H1 (cell line): ENCODE results near the gene TCERG1. TPM values are rescaled to one million over a fixed set of nuclear protein-coding genes. Genes with fewer than 3 reads are reported as not detected.
A peak's percentile ranks its signal among the peaks of the same experiment; 100 is the strongest.

Source experiments
- CTCF ChIA-PET: fragments of 300-600 bp; sonication (Branson Sonifier 250); formaldehyde crosslinking; loops from one replicate; lab custom pipeline; 2021; ENCODE audit not compliant: partially characterized antibody; lab: Charles Lee
- POLR2A ChIA-PET: fragments of 300-600 bp; sonication (Branson Sonifier 250); formaldehyde crosslinking; loops from one replicate; lab custom pipeline; 2021; ENCODE audit warnings: inconsistent platforms; ENCODE audit not compliant: partially characterized antibody; lab: Charles Lee
- DNase-seq, 2 experiments: peaks; one replicate each; pipeline versions ENCODE4 v3.0.0 to v3.0.0-alpha.2; 2010 to 2022; ENCODE audit warnings: low spot score in 2 of 2, low read depth in 1 of 2, mixed read lengths in 1 of 2
- FAIRE-seq: peaks from 2 replicates; lab custom pipeline; 2011; peaks lifted over from hg19 to GRCh38; lab: Jason Lieb, UNC
- H2AFZ ChIP-seq: 2 replicates; pipeline ENCODE4 v1.8.1; 2012; ENCODE audit warnings: low read length, inconsistent platforms
- H2AK5ac ChIP-seq: 2 replicates; pipeline ENCODE4 v1.6.1; 2013; ENCODE audit warnings: low read depth, low read length
- H2BK120ac ChIP-seq: replicated peaks from 2 replicates; pipeline ENCODE3; 2013; ENCODE audit warnings: low read depth, low read length, inconsistent platforms
- H2BK12ac ChIP-seq: 2 replicates; pipeline ENCODE4 v1.6.1; 2013; ENCODE audit warnings: low read depth, low read length
- H2BK15ac ChIP-seq: 2 replicates; pipeline ENCODE4 v1.6.1; 2013; ENCODE audit warnings: low read length
- H2BK20ac ChIP-seq: 2 replicates; pipeline ENCODE4 v1.6.1; 2013; ENCODE audit warnings: low read length
- H2BK5ac ChIP-seq: 2 replicates; pipeline ENCODE4 v1.6.1; 2013; ENCODE audit warnings: low read depth, low read length
- H3K14ac ChIP-seq: 2 replicates; pipeline ENCODE4 v1.6.1; 2013; ENCODE audit warnings: inconsistent platforms; ENCODE audit not compliant: insufficient read length
- H3K18ac ChIP-seq: 2 replicates; pipeline ENCODE4 v1.6.1; 2013; ENCODE audit warnings: low read length; ENCODE audit errors: extremely low read depth
- H3K23ac ChIP-seq: 2 replicates; pipeline ENCODE4 v1.6.1; 2013; ENCODE audit warnings: inconsistent platforms; ENCODE audit not compliant: insufficient read length
- H3K23me2 ChIP-seq: 2 replicates; pipeline ENCODE4 v1.6.1; 2013; ENCODE audit warnings: low read depth, low read length
- H3K27ac ChIP-seq: 2 replicates; pipeline ENCODE4 v1.6.1; 2011; ENCODE audit warnings: low read depth, low read length, inconsistent platforms
- H3K27me3 ChIP-seq, 4 experiments: replicated peaks in 1 of 4; 1 replicate in 1 of 4; 2 replicates in 3 of 4; pipeline versions ENCODE4 v1.6.1 to v1.8.1; 2011 to 2013; ENCODE audit warnings: low read length in 3 of 4, mild to moderate bottlenecking in 3 of 4, inconsistent platforms in 2 of 4, mixed read lengths in 2 of 4, moderate library complexity in 1 of 4; ENCODE audit not compliant: control insufficient read depth in 3 of 4, insufficient read depth in 3 of 4; ENCODE audit errors: extremely low read depth in 1 of 4
- H3K36me3 ChIP-seq, 4 experiments: 2 replicates each; pipeline versions ENCODE4 v1.6.1 to v1.8.1; 2011 to 2013; ENCODE audit warnings: mild to moderate bottlenecking in 4 of 4, low read length in 3 of 4, moderate library complexity in 2 of 4, control low read depth in 1 of 4, inconsistent platforms in 1 of 4; ENCODE audit not compliant: insufficient read depth in 4 of 4, control insufficient read depth in 2 of 4
- H3K4ac ChIP-seq: replicated peaks from 2 replicates; pipeline ENCODE3; 2013; ENCODE audit warnings: low read length, low read depth, mixed read lengths, inconsistent platforms; ENCODE audit not compliant: insufficient read length
- H3K4me1 ChIP-seq, 4 experiments: replicated peaks in 1 of 4; 1 replicate in 1 of 4; 2 replicates in 3 of 4; pipeline versions ENCODE4 v1.6.1 to v1.8.1; 2011 to 2013; ENCODE audit warnings: low read length in 3 of 4, inconsistent platforms in 2 of 4, mixed read lengths in 1 of 4; ENCODE audit not compliant: insufficient read depth in 4 of 4, control insufficient read depth in 3 of 4
- H3K4me2 ChIP-seq, 2 experiments: 2 replicates each; pipeline versions ENCODE4 v1.6.1 to v1.8.1; 2011 to 2013; ENCODE audit warnings: low read depth in 2 of 2, low read length in 2 of 2, control low read depth in 1 of 2, inconsistent platforms in 1 of 2, mild to moderate bottlenecking in 1 of 2; ENCODE audit not compliant: insufficient read depth in 1 of 2
- H3K4me3 ChIP-seq, 4 experiments: fragments of 200-600, 300-600 bp in 1 of 4; sonication (generic), shearing (Covaris generic), sonication (Bioruptor Twin) in 1 of 4; 2 replicates each; pipeline versions ENCODE4 v1.5.1 to v1.8.1; 2011 to 2016; ENCODE audit warnings: low read length in 4 of 4, low read depth in 3 of 4, control low read depth in 2 of 4, inconsistent platforms in 2 of 4, mild to moderate bottlenecking in 2 of 4, mixed read lengths in 1 of 4, moderate library complexity in 1 of 4; ENCODE audit not compliant: insufficient read depth in 2 of 4; ENCODE audit errors: extremely low read depth in 1 of 4
- H3K56ac ChIP-seq: replicated peaks from 2 replicates; pipeline ENCODE3; 2013; ENCODE audit warnings: low read depth, mild to moderate bottlenecking, mixed read lengths, low read length, inconsistent platforms; ENCODE audit not compliant: insufficient read length
- H3K79me1 ChIP-seq: 2 replicates; pipeline ENCODE4 v1.6.1; 2013; ENCODE audit warnings: low read depth, low read length, control low read depth
- H3K79me2 ChIP-seq, 2 experiments: 2 replicates each; pipeline versions ENCODE4 v1.6.1 to v1.8.1; 2012 to 2013; ENCODE audit warnings: low read length in 2 of 2, mild to moderate bottlenecking in 2 of 2, inconsistent platforms in 1 of 2; ENCODE audit not compliant: insufficient read depth in 2 of 2, control insufficient read depth in 1 of 2
- H3K9ac ChIP-seq, 4 experiments: replicated peaks in 1 of 4; 1 replicate in 1 of 4; 2 replicates in 3 of 4; pipeline versions ENCODE4 v1.6.1 to v1.8.1; 2011 to 2013; ENCODE audit warnings: low read depth in 3 of 4, low read length in 3 of 4, control low read depth in 2 of 4, mild to moderate bottlenecking in 2 of 4, moderate library complexity in 2 of 4, inconsistent platforms in 1 of 4; ENCODE audit errors: extremely low read depth in 1 of 4
- H3K9me3 ChIP-seq, 2 experiments: 2 replicates each; pipeline versions ENCODE4 v1.6.1 to v1.8.1; 2012 to 2013; ENCODE audit warnings: mild to moderate bottlenecking in 2 of 2, moderate library complexity in 2 of 2, control low read depth in 1 of 2, inconsistent platforms in 1 of 2, low read depth in 1 of 2, low read length in 1 of 2, mixed read lengths in 1 of 2; ENCODE audit not compliant: insufficient read depth in 2 of 2
- H4K20me1 ChIP-seq, 2 experiments: replicated peaks in 1 of 2; 2 replicates each; pipeline versions ENCODE3 to v1.8.1; 2011 to 2013; ENCODE audit warnings: inconsistent platforms in 2 of 2, low read length in 2 of 2, mild to moderate bottlenecking in 1 of 2; ENCODE audit not compliant: insufficient read depth in 2 of 2, control insufficient read depth in 1 of 2
- H4K5ac ChIP-seq: 2 replicates; pipeline ENCODE4 v1.6.1; 2013; ENCODE audit warnings: low read length, low read depth, mixed read lengths, inconsistent platforms; ENCODE audit not compliant: insufficient read length
- H4K8ac ChIP-seq: 2 replicates; pipeline ENCODE4 v1.8.0; 2013; ENCODE audit warnings: mild to moderate bottlenecking, moderate library complexity, low read length, inconsistent platforms; ENCODE audit not compliant: insufficient read depth; ENCODE audit errors: extremely low read depth
- H4K91ac ChIP-seq: replicated peaks from 2 replicates; pipeline ENCODE3; 2013; ENCODE audit warnings: low read length, mixed read lengths, inconsistent platforms; ENCODE audit not compliant: insufficient read length
- BACH1 ChIP-seq: IDR thresholded peaks from 2 replicates; pipeline ENCODE4 v1.6.1; 2012; ENCODE audit warnings: low read length, improper control_type of control experiment
- EP300 ChIP-seq, 2 experiments: IDR thresholded peaks; 1 replicate in 1 of 2; 2 replicates in 1 of 2; pipeline ENCODE4 v1.6.1; 2011 to 2012; ENCODE audit warnings: low read depth in 2 of 2, low read length in 2 of 2, mild to moderate bottlenecking in 2 of 2, borderline replicate concordance in 1 of 2, inconsistent platforms in 1 of 2, moderate library complexity in 1 of 2
- NRF1 ChIP-seq: IDR thresholded peaks from 2 replicates; pipeline ENCODE4 v1.6.1; 2011; ENCODE audit warnings: mild to moderate bottlenecking, low read depth, low read length, improper control_type of control experiment
- PHF8 ChIP-seq: fragments of 200-600 bp; sonication (generic); conservative IDR thresholded peaks from 2 replicates; pipeline ENCODE4 v1.7.1; 2012; ENCODE audit warnings: low read depth, mild to moderate bottlenecking, inconsistent platforms, low read length, moderate library complexity
- POLR2A ChIP-seq, 2 experiments: IDR thresholded peaks; 1 replicate in 1 of 2; 2 replicates in 1 of 2; pipeline ENCODE4 v1.6.1; 2011; ENCODE audit warnings: low read depth in 2 of 2, low read length in 2 of 2, mild to moderate bottlenecking in 2 of 2; ENCODE audit errors: control extremely low read depth in 1 of 2
- RXRA ChIP-seq: IDR thresholded peaks from 2 replicates; pipeline ENCODE4 v1.6.1; 2011; ENCODE audit warnings: low read depth, mild to moderate bottlenecking, low read length, moderate library complexity; ENCODE audit not compliant: insufficient read depth
- SIN3A ChIP-seq, 2 experiments: IDR thresholded peaks in 1 of 2; conservative IDR thresholded peaks in 1 of 2; 2 replicates each; pipeline ENCODE4 v1.6.1; 2011 to 2012; ENCODE audit warnings: low read length in 2 of 2, improper control_type of control experiment in 1 of 2, low read depth in 1 of 2, mild to moderate bottlenecking in 1 of 2
- SIRT6 ChIP-seq: IDR thresholded peaks from one replicate; pipeline ENCODE4 v1.7.1; 2012; ENCODE audit warnings: low read length, inconsistent platforms
- WGBS, 2 experiments: shearing (Covaris generic) in 1 of 2; methylation state at CpG; one replicate each; pipeline versions ENCODE4 v1.1.6 to v1.1.7; 2013 to 2015; ENCODE audit warnings: low lambda C conversion rate in 2 of 2, mixed read lengths in 2 of 2, inconsistent platforms in 1 of 2, low coverage in 1 of 2, missing lambda C conversion rate in 1 of 2; ENCODE audit not compliant: insufficient replicate concordance in 2 of 2, insufficient coverage in 1 of 2, insufficient read length in 1 of 2; ENCODE audit errors: extremely low coverage in 1 of 2, missing lambda C conversion rate in 1 of 2; 5-methylcytosine and 5-hydroxymethylcytosine counted together
- polyA plus RNA-seq, 7 experiments: library from polyadenylated mRNA; depleted of rRNA in 3 of 7; stranded (reverse) in 5 of 7; unstranded in 2 of 7; fragments of >200 nt in 5 of 7; fragments of 200-250 nt in 2 of 7; gene quantifications; 1 replicate in 5 of 7; 2 replicates in 1 of 7; 4 replicates in 1 of 7; pipeline versions ENCODE4 v1.2.1 to v1.2.3, GENCODE V29; 2011 to 2013; ENCODE audit warnings: missing spikeins in 2 of 7, mixed read lengths in 2 of 7
- total RNA-seq: library from RNA; stranded (reverse); fragmentation: NEBNext Ultra II Directional; extraction: Animal tissue kit (Norgen Biotek cat#: 25700); gene quantifications from 2 replicates; pipeline ENCODE4 v1.2.1, GENCODE V29; 2021
- TF ChIP-seq, protein P1 (sequence below): IDR thresholded peaks from 2 replicates; pipeline ENCODE4 v1.6.1; 2011; ENCODE audit warnings: low read depth, mild to moderate bottlenecking, low read length; ENCODE audit not compliant: insufficient read depth
- TF ChIP-seq, protein P2 (sequence below): IDR thresholded peaks from 2 replicates; pipeline ENCODE4 v1.6.1; 2012; ENCODE audit warnings: low read length, inconsistent platforms

The TCERG1 gene
- total and polyA plus RNA-seq, 2 of the 8 experiments (the other 6 are each of a cell fraction or from before 2014, with no cell fraction given), result 105 to 122 TPM

DNA sequence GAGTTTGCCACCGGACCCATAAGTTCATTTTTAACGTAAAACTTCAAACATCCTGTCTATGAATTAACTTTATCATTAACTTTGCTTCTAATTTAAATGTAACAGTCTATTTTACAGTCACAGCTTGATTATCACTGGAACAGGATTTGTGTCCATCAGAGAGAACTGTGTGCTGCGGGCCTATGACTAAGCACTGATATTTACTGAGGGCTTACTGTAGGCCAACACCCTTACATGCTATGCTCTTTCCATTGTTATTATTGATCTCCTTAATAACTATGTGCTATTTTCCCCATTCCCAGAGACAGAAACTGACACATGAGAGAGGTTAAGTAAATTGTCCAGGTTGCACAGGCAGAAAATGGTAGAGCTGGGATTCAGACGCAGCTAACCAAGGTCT is 92.8 kb downstream of the TCERG1 start:
- Histone ChIP-seq H3K4me1 (peaks cover 0 to 3% (median 0%) of the 10 kb centered on the region in 4 experiments; a peak in 1 of 7 replicates), H2BK5ac (no peak overlapping the region), H3K79me1 (no peaks in the 10 kb centered on the region), H2AK5ac (no peak overlapping the region), H3K79me2 (no peaks in the 10 kb centered on the region), H2BK120ac (no peak overlapping the region), H3K27me3 (no peaks in the 10 kb centered on the region), H3K27ac (no peak overlapping the region), H3K14ac (no peak overlapping the region), H3K4me3 (no peak overlapping the region), H3K36me3 (no peaks in the 10 kb centered on the region), H2BK12ac (no peak overlapping the region), H2BK15ac (no peak overlapping the region), H3K23me2 (no peaks in the 10 kb centered on the region), H2AFZ (peak overlapping the region; percentile 11; the same call in 1 of the 2 replicates), H2BK20ac (no peak overlapping the region), H4K91ac (no peak overlapping the region), H3K4me2 (no peak overlapping the region), H3K56ac (no peak overlapping the region), H3K4ac (no peak overlapping the region), H3K9ac (no peak overlapping the region), H4K5ac (no peak overlapping the region), H3K9me3 (no peaks in the 10 kb centered on the region), H3K18ac (no peak overlapping the region), H4K20me1 (no peaks in the 10 kb centered on the region), H3K23ac (no peak overlapping the region), H4K8ac (no peak overlapping the region)
- no peak for DNase-seq
- FAIRE-seq, result no peak
- CTCF ChIA-PET, result interaction anchor here (0.8 to 6.1 kb wide), 5 partner anchors 8 to 426 kb away, joined by 3 to 123 read pairs (median 19); no protein-coding TSS in a partner anchor
- WGBS, 2 experiments, result 95% methylated on average over 4 of the region's 4 CpGs; no CpG with 5 or more reads in 1 of the 2 experiments
- POLR2A ChIA-PET, result no interaction called here
- TF ChIP-seq EP300 (IDR thresholded peaks at IDR 0.05; ENCODE audit: borderline replicate concordance in 1 of 2, low read depth in 2 of 2, low read length in 2 of 2) (no peak), POLR2A (IDR thresholded peaks at IDR 0.05; ENCODE audit: control extremely low read depth in 1 of 2, low read depth in 2 of 2, low read length in 2 of 2) (no peak), BACH1 (no peak), RXRA (no peak), NRF1 (no peak), SIRT6 (no peak), PHF8 (no peak), SIN3A (conservative IDR thresholded peaks at IDR 0.05 in 1 of 2, IDR thresholded peaks at IDR 0.05 in 1 of 2; ENCODE audit: low read depth in 1 of 2, low read length in 2 of 2) (no peak)
- TF ChIP-seq, protein P1, sequence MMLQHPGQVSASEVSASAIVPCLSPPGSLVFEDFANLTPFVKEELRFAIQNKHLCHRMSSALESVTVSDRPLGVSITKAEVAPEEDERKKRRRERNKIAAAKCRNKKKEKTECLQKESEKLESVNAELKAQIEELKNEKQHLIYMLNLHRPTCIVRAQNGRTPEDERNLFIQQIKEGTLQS, result no peak
- TF ChIP-seq, protein P2, sequence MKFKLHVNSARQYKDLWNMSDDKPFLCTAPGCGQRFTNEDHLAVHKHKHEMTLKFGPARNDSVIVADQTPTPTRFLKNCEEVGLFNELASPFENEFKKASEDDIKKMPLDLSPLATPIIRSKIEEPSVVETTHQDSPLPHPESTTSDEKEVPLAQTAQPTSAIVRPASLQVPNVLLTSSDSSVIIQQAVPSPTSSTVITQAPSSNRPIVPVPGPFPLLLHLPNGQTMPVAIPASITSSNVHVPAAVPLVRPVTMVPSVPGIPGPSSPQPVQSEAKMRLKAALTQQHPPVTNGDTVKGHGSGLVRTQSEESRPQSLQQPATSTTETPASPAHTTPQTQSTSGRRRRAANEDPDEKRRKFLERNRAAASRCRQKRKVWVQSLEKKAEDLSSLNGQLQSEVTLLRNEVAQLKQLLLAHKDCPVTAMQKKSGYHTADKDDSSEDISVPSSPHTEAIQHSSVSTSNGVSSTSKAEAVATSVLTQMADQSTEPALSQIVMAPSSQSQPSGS, result no peak
